Upper lobe of left lung (tissue), 6 donors: Measurements from ENCODE around the gene STK39. TPM values are rescaled to one million over a fixed set of nuclear protein-coding genes. Genes with fewer than 3 reads are reported as not detected.

Experiments used
- ATAC-seq, 2 donors: fragments of 200-7000 bp; cut with Tn5 transposase; one replicate each; pipeline ENCODE4 v1.9.1; 2022; ENCODE audit warnings: mild to moderate bottlenecking in 2 of 2, moderate library complexity in 2 of 2; ENCODE audit not compliant: low FRiP score in 2 of 2
- DNase-seq, 2 donors: peaks; one replicate each; pipeline ENCODE4 v3.0.0-alpha.2; 2019 to 2020
- H3K27ac ChIP-seq, 4 donors: fragments of 200-600 bp; sonication (generic); one replicate each; pipeline ENCODE4 v1.5.1; 2016 to 2019
- H3K27me3 ChIP-seq, 4 donors: fragments of 200-600 bp; sonication (generic); one replicate each; pipeline ENCODE4 v1.5.1; 2017 to 2019
- H3K36me3 ChIP-seq, 4 donors: fragments of 200-600 bp; sonication (generic); one replicate each; pipeline ENCODE4 v1.5.1; 2016 to 2019
- H3K4me1 ChIP-seq, 4 donors: fragments of 200-600 bp; sonication (generic); one replicate each; pipeline ENCODE4 v1.5.1; 2018 to 2019
- H3K4me3 ChIP-seq, 4 donors: fragments of 200-600 bp; sonication (generic); one replicate each; pipeline ENCODE4 v1.5.1; 2017 to 2019; ENCODE audit warnings: mild to moderate bottlenecking in 2 of 4, moderate library complexity in 1 of 4
- H3K9me3 ChIP-seq, 4 donors: fragments of 200-600 bp; sonication (generic); one replicate each; pipeline ENCODE4 v1.5.1; 2018 to 2019
- EP300 ChIP-seq, 4 donors: sonication (generic); formaldehyde crosslinking; IDR thresholded peaks; one replicate each; pipeline ENCODE4 v1.5.1; 2017; ENCODE audit warnings: antibody characterized with exemption in 4 of 4, control low read depth in 2 of 4
- POLR2A ChIP-seq, 4 donors: fragments of 450-650 bp; IDR thresholded peaks; one replicate each; pipeline ENCODE4 v1.5.1; 2016 to 2017; ENCODE audit warnings: antibody characterized with exemption in 4 of 4, mild to moderate bottlenecking in 2 of 4
- POLR2AphosphoS5 ChIP-seq, 2 donors: sonication (generic); formaldehyde crosslinking; IDR thresholded peaks; one replicate each; pipeline ENCODE4 v1.5.1; 2017; ENCODE audit warnings: antibody characterized with exemption in 2 of 2
- WGBS, 2 donors: methylation state at CpG; one replicate each; pipeline ENCODE4 v1.1.5; 2017 to 2018; 5-methylcytosine and 5-hydroxymethylcytosine counted together
- total RNA-seq, 6 donors: library from RNA; depleted of rRNA in 4 of 6; stranded (reverse); fragments of >200 nt in 4 of 6; gene quantifications; one replicate each; pipeline versions ENCODE4 v1.1.0 to v1.2.1, GENCODE V29; 2016 to 2021
- TF ChIP-seq, protein P1 (sequence below), 6 experiments: fragments of 450-650 bp in 4 of 6; fragments of 200-600 bp in 2 of 6; sonication (generic) in 2 of 6; IDR thresholded peaks; one replicate each; pipeline ENCODE4 v1.5.1; 2016 to 2019; ENCODE audit warnings: antibody characterized with exemption in 6 of 6
- donor health status: DM: no; HTN: no; CAD: no; lungs with moderate emphysema.
- donor health status: DM: no; HTN: yes; CAD: no; lungs with severe emphysema.

STK39 gene
- total RNA-seq, 6 donors from 2014 or later = 7.9 to 18.8 (median 12.1) TPM

DNA sequence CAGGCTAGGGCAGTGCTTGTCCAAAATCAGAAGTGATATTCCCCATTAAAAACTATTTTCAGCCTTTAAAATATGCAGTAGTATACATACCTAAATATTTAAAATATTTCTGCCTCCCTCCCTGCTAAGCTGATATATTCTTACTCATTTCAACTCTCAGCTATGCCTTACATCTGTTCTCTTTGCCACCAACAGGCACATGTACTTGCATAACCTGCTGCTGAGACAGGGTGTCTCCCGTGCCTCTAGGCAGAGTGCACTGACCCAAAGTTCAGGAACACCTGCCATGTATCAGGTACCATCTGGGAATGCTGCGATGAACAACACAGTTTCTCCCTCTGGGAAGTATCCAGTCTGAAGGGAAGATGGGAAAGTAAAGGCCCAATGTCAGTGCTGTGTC is 91.7 kb downstream of the STK39 start:
- Histone ChIP-seq H3K27ac (no peak overlapping the region), H3K36me3 (no peaks in the 10 kb centered on the region), H3K9me3 (no peaks in the 10 kb centered on the region), H3K4me1 (no peaks in the 10 kb centered on the region), H3K4me3 (no peak overlapping the region), H3K27me3 (no peaks in the 10 kb centered on the region)
- ATAC-seq = no peak
- TF ChIP-seq POLR2AphosphoS5 (IDR thresholded peaks at IDR 0.05) (no peak), EP300 (IDR thresholded peaks at IDR 0.05) (no peak), POLR2A (IDR thresholded peaks at IDR 0.05) (no peak)
- TF ChIP-seq, protein P1, sequence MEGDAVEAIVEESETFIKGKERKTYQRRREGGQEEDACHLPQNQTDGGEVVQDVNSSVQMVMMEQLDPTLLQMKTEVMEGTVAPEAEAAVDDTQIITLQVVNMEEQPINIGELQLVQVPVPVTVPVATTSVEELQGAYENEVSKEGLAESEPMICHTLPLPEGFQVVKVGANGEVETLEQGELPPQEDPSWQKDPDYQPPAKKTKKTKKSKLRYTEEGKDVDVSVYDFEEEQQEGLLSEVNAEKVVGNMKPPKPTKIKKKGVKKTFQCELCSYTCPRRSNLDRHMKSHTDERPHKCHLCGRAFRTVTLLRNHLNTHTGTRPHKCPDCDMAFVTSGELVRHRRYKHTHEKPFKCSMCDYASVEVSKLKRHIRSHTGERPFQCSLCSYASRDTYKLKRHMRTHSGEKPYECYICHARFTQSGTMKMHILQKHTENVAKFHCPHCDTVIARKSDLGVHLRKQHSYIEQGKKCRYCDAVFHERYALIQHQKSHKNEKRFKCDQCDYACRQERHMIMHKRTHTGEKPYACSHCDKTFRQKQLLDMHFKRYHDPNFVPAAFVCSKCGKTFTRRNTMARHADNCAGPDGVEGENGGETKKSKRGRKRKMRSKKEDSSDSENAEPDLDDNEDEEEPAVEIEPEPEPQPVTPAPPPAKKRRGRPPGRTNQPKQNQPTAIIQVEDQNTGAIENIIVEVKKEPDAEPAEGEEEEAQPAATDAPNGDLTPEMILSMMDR (IDR thresholded peaks at IDR 0.05) = no peak
- 87 to 100% methylated on average over 2 of the region's 2 CpGs for WGBS, 2 donors
- DNase-seq = no peak

DNA sequence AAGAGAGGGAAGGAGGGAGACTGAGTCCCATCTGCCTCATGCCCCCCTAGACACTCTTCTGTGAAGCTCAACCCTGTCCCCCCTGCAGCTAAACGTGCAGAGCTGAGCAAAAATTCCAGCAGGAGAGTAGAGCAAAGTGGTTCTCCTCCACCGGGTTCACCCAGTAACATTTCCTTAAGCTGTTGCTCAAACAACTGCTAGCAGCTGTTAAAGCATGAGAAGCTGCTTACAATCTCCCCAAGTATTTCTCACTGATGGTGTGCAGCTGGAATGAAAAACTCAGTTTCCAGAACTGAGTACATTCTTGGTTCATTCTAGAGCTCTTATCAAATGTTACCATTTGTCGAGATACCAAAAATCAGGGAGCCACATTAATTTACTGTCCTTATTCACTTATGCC is 92.3 kb downstream of the STK39 start:
- whole genome bisulfite sequencing, 2 donors = 54 to 66% methylated on average over 3 of the region's 3 CpGs

DNA sequence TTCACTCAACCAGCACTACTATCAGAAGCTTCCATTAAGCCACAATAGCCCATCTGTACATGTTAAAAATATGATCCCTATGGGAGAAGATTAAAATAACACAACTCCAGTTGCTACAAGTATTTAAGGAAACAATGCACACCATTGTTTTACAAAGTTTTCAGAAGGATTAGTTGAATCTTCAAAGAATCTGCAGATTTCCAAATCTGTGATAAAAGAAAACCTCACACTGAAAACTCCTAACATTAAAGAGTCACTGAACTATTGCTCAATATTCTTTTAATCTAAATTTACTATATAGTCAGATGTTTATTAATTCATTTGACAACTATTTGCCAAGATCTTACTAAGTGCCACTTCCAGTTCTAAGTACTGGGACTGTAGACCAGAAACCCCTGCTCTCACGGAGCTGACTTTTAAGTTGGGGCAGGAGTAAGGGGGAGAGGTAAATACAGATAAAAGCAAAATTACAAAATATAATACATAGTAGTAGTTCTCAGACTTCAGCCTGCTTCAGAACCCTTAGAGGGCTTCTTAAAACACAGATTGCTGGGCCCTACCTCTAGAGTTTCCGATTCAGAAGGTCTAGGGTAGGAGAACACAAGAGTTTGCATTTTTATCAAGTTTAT is 94.4 kb downstream of the STK39 start:
- WGBS, 2 donors = 71 to 77% methylated on average over 2 of the region's 2 CpGs
- no peak for TF ChIP-seq POLR2AphosphoS5 (IDR thresholded peaks at IDR 0.05)
- no peak for TF ChIP-seq EP300 (IDR thresholded peaks at IDR 0.05)
- TF ChIP-seq, protein P1 (IDR thresholded peaks at IDR 0.05) = no peak
- no peak for TF ChIP-seq POLR2A (IDR thresholded peaks at IDR 0.05)
- Histone ChIP-seq H3K4me3 (no peak overlapping the region), H3K27ac (no peak overlapping the region), H3K4me1 (peaks cover 0 to 9% (median 2%) of the 10 kb centered on the region in 4 donors), H3K27me3 (no peaks in the 10 kb centered on the region), H3K9me3 (no peaks in the 10 kb centered on the region), H3K36me3 (no peaks in the 10 kb centered on the region)
- DNase-seq (no peak), ATAC-seq (no peak)

More for the DNA sequence above, 92.3 kb downstream of the STK39 start:
- Histone ChIP-seq H3K36me3 (no peaks in the 10 kb centered on the region), H3K27me3 (no peaks in the 10 kb centered on the region), H3K4me1 (no peaks in the 10 kb centered on the region), H3K27ac (no peak overlapping the region), H3K9me3 (no peaks in the 10 kb centered on the region), H3K4me3 (no peak overlapping the region)
- DNase-seq (no peak), ATAC-seq (no peak)
- no peak for TF ChIP-seq POLR2A (IDR thresholded peaks at IDR 0.05)
- no peak for TF ChIP-seq EP300 (IDR thresholded peaks at IDR 0.05)
- TF ChIP-seq POLR2AphosphoS5 (IDR thresholded peaks at IDR 0.05) = no peak
- TF ChIP-seq, protein P1 (IDR thresholded peaks at IDR 0.05) = no peak

DNA sequence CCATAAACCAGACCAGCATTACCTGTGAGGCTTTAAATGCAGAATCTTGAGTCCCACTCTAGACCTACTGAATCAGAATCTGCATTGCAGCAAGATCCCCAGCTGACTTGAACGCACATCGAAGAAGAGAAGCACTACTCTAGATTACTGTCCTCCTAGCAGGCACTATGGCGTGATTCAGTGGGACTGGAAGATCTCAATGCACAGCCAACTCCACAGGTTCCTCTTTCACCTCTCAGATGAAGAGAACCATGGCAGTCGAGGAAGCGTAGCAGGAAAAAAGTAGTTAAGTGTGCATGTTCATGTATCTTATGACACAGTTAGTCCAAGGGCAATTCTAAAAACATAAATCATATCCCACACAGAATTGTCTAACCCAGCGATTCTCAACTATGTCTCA is 97.4 kb downstream of the STK39 start:
- H3K27ac ChIP-seq = no peak overlapping the region

More for the DNA sequence above, 97.4 kb downstream of the STK39 start:
- Histone ChIP-seq H3K4me3 (no peak overlapping the region), H3K9me3 (no peaks in the 10 kb centered on the region), H3K36me3 (no peaks in the 10 kb centered on the region), H3K4me1 (peaks cover 0 to 12% (median 3%) of the 10 kb centered on the region in 4 donors), H3K27me3 (no peaks in the 10 kb centered on the region)
- DNase-seq (no peak), ATAC-seq (no peak)
- 66 to 94% methylated on average over 6 of the region's 6 CpGs for whole genome bisulfite sequencing, 2 donors
- TF ChIP-seq, protein P1 (IDR thresholded peaks at IDR 0.05) = no peak
- TF ChIP-seq POLR2AphosphoS5 (IDR thresholded peaks at IDR 0.05) (no peak), EP300 (IDR thresholded peaks at IDR 0.05) (no peak)
